B cell (primary cell): ENCODE data around the gene TAGLN2. TPM values are rescaled to one million over a fixed set of nuclear protein-coding genes. Genes with fewer than 3 reads are reported as not detected.
"Not testable (repeated sequence)": the region's sequence is repeated elsewhere in the genome, so short reads cannot be mapped to it uniquely, and the experiment has no call there.

Source experiments
- ATAC-seq: fragments of 200-7000 bp; cut with Tn5 transposase; one replicate; pipeline ENCODE4 v1.10.0; 2021; ENCODE audit warnings: low read depth, mild to moderate bottlenecking, moderate number of reproducible peaks, moderate library complexity
- CTCF ChIA-PET: fragments of 350-600 bp; sonication (Branson Sonifier 250); formaldehyde crosslinking; loops from one replicate; lab custom pipeline; 2021; ENCODE audit warnings: antibody characterized with exemption, inconsistent platforms; lab: Charles Lee
- POLR2A ChIA-PET: fragments of 350-600 bp; sonication (Branson Sonifier 250); formaldehyde crosslinking; loops from one replicate; lab custom pipeline; 2021; ENCODE audit warnings: antibody characterized with exemption; lab: Charles Lee
- DNase-seq: peaks from one replicate; pipeline ENCODE4 v3.0.0; 2013
- H2AFZ ChIP-seq: 2 replicates; pipeline ENCODE4 v1.6.1; 2012; ENCODE audit warnings: mild to moderate bottlenecking, low read depth, low read length; ENCODE audit not compliant: insufficient read depth, poor library complexity, severe bottlenecking
- H3K27ac ChIP-seq, 2 donors: 1 replicate in 1 of 2; 2 replicates in 1 of 2; pipeline ENCODE4 v1.5.1; 2012 to 2013; ENCODE audit warnings: low read length in 2 of 2, mild to moderate bottlenecking in 2 of 2, moderate library complexity in 1 of 2
- H3K27me3 ChIP-seq, 4 experiments: fragments of 200-600 bp in 1 of 4; sonication (generic) in 1 of 4; replicated peaks in 1 of 4; 1 replicate in 2 of 4; 2 replicates in 2 of 4; pipeline versions ENCODE4 v1.6.1 to v1.7.0; 2013 to 2016; ENCODE audit warnings: low read length in 3 of 4, mild to moderate bottlenecking in 2 of 4, mixed read lengths in 1 of 4, moderate library complexity in 1 of 4; ENCODE audit not compliant: insufficient read depth in 4 of 4, control insufficient read depth in 3 of 4; ENCODE audit errors: control extremely low read depth in 1 of 4
- H3K36me3 ChIP-seq, 2 experiments: replicated peaks in 1 of 2; 1 replicate in 1 of 2; 2 replicates in 1 of 2; pipeline versions ENCODE4 v1.6.1 to v1.7.1; 2013; ENCODE audit warnings: low read length in 1 of 2; ENCODE audit not compliant: insufficient read depth in 2 of 2, control insufficient read depth in 1 of 2; ENCODE audit errors: control extremely low read depth in 1 of 2, extremely low read depth in 1 of 2
- H3K4me1 ChIP-seq, 2 donors: fragments of 200-600 bp in 1 of 2; sonication (generic) in 1 of 2; 1 replicate in 1 of 2; 2 replicates in 1 of 2; pipeline versions ENCODE4 v1.5.1 to v1.6.1; 2013 to 2017; ENCODE audit warnings: low read length in 2 of 2; ENCODE audit not compliant: control insufficient read depth in 2 of 2, insufficient read depth in 2 of 2
- H3K4me2 ChIP-seq: replicated peaks from 2 replicates; pipeline ENCODE3; 2012; ENCODE audit warnings: mild to moderate bottlenecking, low read depth, low read length; ENCODE audit not compliant: poor library complexity, severe bottlenecking
- H3K4me3 ChIP-seq, 5 experiments: fragments of 200-600 bp in 1 of 5; sonication (generic) in 1 of 5; 1 replicate in 3 of 5; 2 replicates in 2 of 5; pipeline versions ENCODE4 v1.5.1 to v1.7.0; 2011 to 2016; ENCODE audit warnings: low read length in 4 of 5, mild to moderate bottlenecking in 4 of 5, low read depth in 2 of 5, control low read depth in 1 of 5, moderate library complexity in 1 of 5; ENCODE audit not compliant: insufficient read depth in 1 of 5; ENCODE audit errors: control extremely low read depth in 1 of 5, extremely low read depth in 1 of 5
- H3K79me2 ChIP-seq: fragments of 200-600 bp; sonication (generic); one replicate; pipeline ENCODE4 v1.6.0; 2016; ENCODE audit warnings: low read length; ENCODE audit not compliant: control insufficient read depth, insufficient read depth
- H3K9ac ChIP-seq: fragments of 200-600 bp; sonication (generic); 2 replicates; pipeline ENCODE4 v1.6.1; 2017; ENCODE audit warnings: mild to moderate bottlenecking, low read length, moderate library complexity
- H3K9me3 ChIP-seq, 3 donors: one replicate each; pipeline versions ENCODE4 v1.6.1 to v1.7.1; 2013; ENCODE audit warnings: low read length in 2 of 3; ENCODE audit not compliant: control insufficient read depth in 2 of 3, insufficient read depth in 1 of 3; ENCODE audit errors: control extremely low read depth in 1 of 3
- H4K20me1 ChIP-seq: 2 replicates; pipeline ENCODE4 v1.6.0; 2012; ENCODE audit warnings: mild to moderate bottlenecking, low read length; ENCODE audit not compliant: insufficient read depth, control insufficient read depth, poor library complexity, severe bottlenecking
- H3K27ac Mint-ChIP-seq: one replicate; pipeline ENCODE4 v1.8.0; 2021; ENCODE audit warnings: mixed read lengths
- H3K27me3 Mint-ChIP-seq: one replicate; pipeline ENCODE4 v1.8.0; 2021; ENCODE audit warnings: mixed read lengths
- H3K4me1 Mint-ChIP-seq: one replicate; pipeline ENCODE4 v1.8.0; 2021; ENCODE audit warnings: mixed read lengths
- H3K4me3 Mint-ChIP-seq: one replicate; pipeline ENCODE4 v1.8.0; 2021; ENCODE audit warnings: mixed read lengths
- H3K9me3 Mint-ChIP-seq: one replicate; pipeline ENCODE4 v1.8.0; 2022; ENCODE audit warnings: mixed read lengths; ENCODE audit not compliant: insufficient read depth
- CTCF ChIP-seq: fragments of 200-600 bp; IDR thresholded peaks from one replicate; pipeline ENCODE4 v1.8.0; 2022; ENCODE audit warnings: antibody characterized with exemption, mild to moderate bottlenecking
- EZH2 ChIP-seq: IDR thresholded peaks from 2 replicates; pipeline ENCODE4 v1.6.1; 2012; ENCODE audit warnings: borderline replicate concordance, low read depth, mild to moderate bottlenecking, moderate library complexity, low read length; ENCODE audit not compliant: insufficient read depth, poor library complexity, severe bottlenecking
- WGBS: methylation state at CpG from one replicate; pipeline ENCODE4 v1.1.5; 2013; ENCODE audit warnings: missing lambda C conversion rate; ENCODE audit not compliant: insufficient coverage; 5-methylcytosine and 5-hydroxymethylcytosine counted together
- intact Hi-C: fragments of 100-400 bp; cut with micrococcal nuclease; formaldehyde crosslinking; loops from one replicate; pipeline ENCODE4 v1.10.0; 2022
- polyA plus RNA-seq: library from polyadenylated mRNA; depleted of rRNA; stranded (reverse); fragments of >200 nt; gene quantifications from 2 replicates; pipeline ENCODE4 v1.2.3, GENCODE V29; 2012
- total RNA-seq, 2 donors: library from RNA; stranded (reverse); fragments of 120-200 nt in 1 of 2; gene quantifications; 1 replicate in 1 of 2; 2 replicates in 1 of 2; pipeline versions ENCODE4 v1.2.3 to v1.2.4, GENCODE V29; 2013 to 2022

Gene TAGLN2
- total and polyA plus RNA-seq, 2 donors (not counting 1 experiment from before 2014, with no cell fraction given), result 342 to 721 TPM

DNA sequence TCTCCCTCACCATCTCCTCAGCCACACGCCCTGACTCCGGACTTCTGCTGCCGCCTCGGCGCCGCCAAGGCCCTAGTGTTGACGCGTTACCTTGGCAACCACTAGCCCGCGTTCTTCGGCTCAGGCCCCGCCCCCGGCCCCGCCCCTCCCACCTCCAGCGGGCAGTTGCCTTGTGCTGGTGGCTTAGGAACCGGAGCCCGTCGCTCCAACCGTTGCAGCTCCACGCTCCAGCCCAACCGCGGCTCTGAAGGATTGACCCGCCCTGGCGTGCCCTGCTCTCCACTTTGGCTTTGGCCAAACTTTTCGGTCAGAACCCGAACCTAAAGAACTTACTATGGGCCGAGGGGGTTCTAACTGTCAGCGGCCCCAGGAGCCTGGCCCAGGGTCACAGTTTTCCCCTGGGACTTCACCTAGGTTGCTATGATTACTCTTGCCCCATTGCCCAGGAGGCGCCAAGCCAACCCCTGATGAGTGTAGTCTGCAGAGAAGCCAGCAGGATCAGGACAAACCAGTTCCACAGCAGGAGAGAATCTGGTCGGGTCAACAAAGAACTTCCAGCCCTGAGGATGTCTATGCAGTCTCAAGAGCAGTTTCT lies 25.1 kb downstream of the TAGLN2 start, which contains the start of gene CFAP45:
TSS of gene CFAP45 (minus strand) at position 80 of the 595 bp plus-strand sequence. CDS start at position 13, 67 bp downstream.
- Histone ChIP-seq H3K36me3 (no peaks in the 10 kb centered on the region), H3K79me2 (no peaks in the 10 kb centered on the region), H3K4me1 (peaks cover 9 to 11% of the 10 kb centered on the region in 2 donors), H2AFZ (no peak within 1 kb of the TSS), H3K4me2 (peak within 1 kb of the TSS; percentile 9), H3K9me3 (peaks cover 0 to 3% (median 0%) of the 10 kb centered on the region in 3 donors), H3K27me3 (peaks cover 0 to 9% (median 0%) of the 10 kb centered on the region in 4 experiments), H4K20me1 (no peaks in the 10 kb centered on the region), H3K4me3 (no peak within 1 kb of the TSS), H3K27ac (peak within 1 kb of the TSS in 1 of 2 donors; percentile 23), H3K9ac (no peak within 1 kb of the TSS)
- Mint-ChIP-seq H3K27me3 (peaks cover 3% of the 10 kb centered on the region), H3K4me1 (peaks cover 15% of the 10 kb centered on the region), H3K4me3 (no peak within 1 kb of the TSS), H3K27ac (no peak within 1 kb of the TSS), H3K9me3 (no peaks in the 10 kb centered on the region)
- ATAC-seq, result no peak
- ChIA-PET POLR2A (interaction anchor here (0.8 kb wide), 1 partner anchor 24 kb away, joined by 5 read pairs; no protein-coding TSS in a partner anchor), CTCF (no interaction called here)
- intact Hi-C loops, result no loop called here
- peak; percentile 58 for DNase-seq
- TF ChIP-seq CTCF (no peak), EZH2 (no peak)
- 48% methylated on average over 30 of the region's 30 CpGs for WGBS

GRCh38 chr1:159899634-159900033 lies 25.7 kb downstream of the TAGLN2 start:
- H3K27ac ChIP-seq, H3K27me3 Mint-ChIP-seq, H3K9ac ChIP-seq, CTCF ChIA-PET, H3K4me3 ChIP-seq, H3K9me3 ChIP-seq, H3K79me2 ChIP-seq, POLR2A ChIA-PET, H2AFZ ChIP-seq, H3K27ac Mint-ChIP-seq, H4K20me1 ChIP-seq, intact Hi-C loops, ATAC-seq, H3K9me3 Mint-ChIP-seq, DNase-seq, H3K36me3 ChIP-seq, H3K4me3 Mint-ChIP-seq: not testable (repeated sequence)
- H3K4me1 ChIP-seq, result peaks cover 9 to 11% of the 10 kb centered on the region in 2 donors
- peaks cover 15% of the 10 kb centered on the region for H3K4me1 Mint-ChIP-seq
- 88% methylated on average over 11 of the region's 15 CpGs for WGBS
- peaks cover 0 to 11% (median 0%) of the 10 kb centered on the region in 4 experiments for H3K27me3 ChIP-seq
- H3K4me2 ChIP-seq, result peak overlapping the region; percentile 9
